Activated CD8-positive, alpha-beta memory T cell treated with anti-CD3 and anti-CD28 coated beads, Interleukin-2, amount 50 U/mL, for 24 hours (primary cell): ENCODE results near the gene KRT33A.
"Not testable (repeated sequence)": the region's sequence is repeated elsewhere in the genome, so short reads cannot be mapped to it uniquely, and the experiment has no call there.

Source experiments
- DNase-seq: peaks from one replicate; pipeline ENCODE4 v3.0.0-alpha.2; 2020; ENCODE audit errors: extremely low read depth

The KRT33A gene

DNA sequence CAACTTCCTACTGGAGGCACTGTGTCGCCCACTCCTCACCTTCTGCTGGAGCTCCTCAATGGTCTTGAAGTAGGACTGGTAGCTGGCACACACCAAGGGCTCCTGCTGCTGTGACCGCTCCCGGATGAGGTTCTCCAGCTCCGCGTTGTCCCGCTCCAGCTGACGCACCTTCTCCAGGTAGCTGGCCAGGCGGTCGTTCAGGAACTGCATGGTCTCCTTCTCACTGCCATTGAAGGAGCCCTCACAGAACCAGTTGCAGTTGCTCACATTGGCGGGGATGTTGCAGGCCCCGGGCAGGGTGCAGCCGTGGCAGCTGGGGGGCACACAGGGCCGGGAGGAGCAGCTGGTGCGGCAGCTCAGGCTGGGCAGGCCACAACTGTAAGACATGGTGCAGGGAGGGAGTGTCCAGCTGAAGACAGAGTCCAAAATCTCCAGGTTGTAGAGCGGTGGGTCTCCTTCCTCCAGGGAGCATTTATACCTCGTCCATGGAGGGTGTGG is at the start of gene KRT33A:
KRT33A (minus strand) TSS at position 448 of the 498 bp plus-strand sequence; CDS start at position 387, 61 bp downstream.
- DNase-seq = not testable (repeated sequence)

DNA sequence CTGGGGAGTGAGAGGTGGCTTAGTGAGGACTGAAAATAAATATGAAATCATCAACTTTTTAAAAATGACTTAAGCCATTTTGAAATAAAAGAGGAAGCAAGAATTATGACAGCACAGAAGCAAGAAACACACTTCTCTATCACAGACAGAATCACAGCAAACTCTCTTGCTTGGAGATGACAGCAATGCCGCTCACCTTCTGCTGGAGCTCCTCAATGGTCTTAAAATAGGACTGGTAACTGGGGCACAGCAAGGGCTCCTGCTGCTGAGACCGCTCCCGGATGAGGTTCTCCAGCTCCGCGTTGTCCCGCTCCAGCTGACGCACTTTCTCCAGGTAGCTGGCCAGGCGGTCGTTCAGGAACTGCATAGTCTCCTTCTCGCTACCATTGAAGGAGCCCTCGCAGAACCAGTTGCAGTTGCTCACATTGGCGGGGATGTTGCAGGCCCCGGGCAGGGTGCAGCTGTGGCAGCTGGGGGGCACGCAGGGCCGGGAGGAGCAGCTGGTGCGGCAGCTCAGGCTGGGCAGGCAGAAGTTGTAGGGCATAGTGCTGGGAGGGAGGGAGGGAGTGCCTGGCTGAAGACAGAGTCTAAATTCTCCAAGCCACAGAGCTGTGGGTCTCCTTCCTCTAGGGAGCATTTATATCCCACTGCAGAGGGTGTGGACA is 46.5 kb upstream of the KRT33A start, which contains the start of gene KRT31:
KRT31 (minus strand) TSS at position 613 of the 665 bp plus-strand sequence; CDS start at position 544, 69 bp downstream.
- DNase-seq = no peak

DNA sequence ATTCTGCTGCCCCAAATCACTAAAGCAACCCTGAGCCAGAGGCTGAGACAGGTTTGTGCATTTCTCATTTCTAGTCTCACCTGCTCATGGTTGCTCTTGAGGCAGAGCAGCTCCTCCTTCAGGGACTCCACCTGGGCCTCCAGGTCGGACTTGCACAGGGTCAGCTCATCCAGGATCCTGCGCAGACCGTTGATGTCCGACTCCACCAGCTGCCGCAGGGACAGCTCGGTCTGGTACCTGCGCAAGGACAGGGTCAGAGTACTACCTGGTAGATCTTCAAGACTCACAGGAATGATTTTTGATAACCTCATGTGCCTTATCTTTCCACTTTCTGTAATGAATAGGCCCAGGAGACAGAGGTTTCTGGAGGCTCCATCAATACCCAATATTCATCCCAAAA is 45.7 kb upstream of the KRT33A start:
- no peak for DNase-seq

DNA sequence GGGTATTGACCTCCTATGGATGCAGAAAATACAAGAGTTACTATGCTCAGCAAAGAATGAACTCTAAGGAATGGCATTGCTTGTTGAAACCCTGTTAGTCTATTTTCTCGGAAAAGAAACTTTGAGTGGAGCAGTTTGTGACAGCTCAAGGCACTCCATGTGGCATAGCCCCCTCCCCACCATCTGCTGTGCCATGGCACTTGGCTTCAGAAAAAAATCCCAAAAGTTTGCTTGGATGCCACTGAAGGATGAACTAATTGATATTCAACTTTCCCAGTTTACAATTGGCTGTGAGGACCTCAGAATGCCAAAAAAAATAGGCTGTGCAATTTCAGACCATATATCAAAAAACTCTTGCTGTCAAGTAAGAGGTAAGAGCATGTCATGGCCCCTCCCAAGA is 45.0 kb upstream of the KRT33A start:
- no peak for DNase-seq

DNA sequence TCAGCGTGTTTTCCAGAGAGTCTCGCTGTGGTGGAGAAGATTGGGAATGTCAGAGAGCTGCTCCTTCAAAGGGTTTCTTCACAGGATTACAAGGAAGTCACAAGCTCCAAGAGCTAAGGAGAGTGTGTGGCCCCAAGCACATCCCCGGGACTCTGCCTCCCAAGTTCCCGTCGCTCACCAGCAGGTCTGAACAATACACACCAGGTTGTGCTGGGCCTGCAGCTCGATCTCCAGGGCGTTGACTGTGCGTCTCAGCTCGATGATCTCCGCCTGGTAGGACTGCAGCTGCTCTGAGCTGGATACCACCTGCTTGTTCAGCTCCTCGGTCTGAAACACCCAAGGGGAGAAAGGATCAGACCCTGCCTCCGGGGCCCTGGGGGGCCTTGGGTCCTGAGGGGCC is 44.4 kb upstream of the KRT33A start:
- DNase-seq = not testable (repeated sequence)

DNA sequence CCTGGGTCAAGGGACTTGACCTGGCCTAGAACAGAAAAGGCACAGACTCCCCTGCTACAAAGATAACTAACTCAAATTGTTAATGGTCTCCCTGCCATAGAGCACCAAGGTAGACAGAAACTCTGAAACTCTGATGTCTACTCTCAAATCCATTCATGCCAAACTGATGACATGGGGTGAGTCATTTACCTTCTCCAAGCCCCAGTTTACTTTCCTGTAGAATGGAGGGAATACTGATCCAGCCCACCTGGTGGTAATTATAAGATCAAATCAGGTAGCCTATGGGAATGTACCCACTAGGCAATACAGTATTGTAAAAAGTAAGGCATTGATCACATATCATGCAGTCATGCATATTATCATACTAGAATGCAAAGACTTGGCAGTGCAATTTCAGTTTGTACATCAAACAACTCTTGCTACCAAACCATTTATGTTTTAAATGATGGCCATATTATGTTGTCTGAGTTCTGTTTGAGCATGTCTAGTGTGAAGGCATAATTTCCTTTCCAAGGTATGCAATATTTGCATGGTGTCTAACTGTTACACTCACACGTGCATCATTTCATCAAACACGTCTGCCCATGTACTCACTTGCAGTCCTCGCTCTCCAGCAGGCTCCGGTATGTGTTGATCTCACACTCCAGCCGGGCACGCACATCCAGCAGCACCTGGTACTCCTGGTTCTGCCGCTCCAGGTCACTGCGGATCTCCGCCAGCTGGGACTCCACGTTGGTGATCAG is 43.8 kb upstream of the KRT33A start:
- DNase-seq = no peak

DNA sequence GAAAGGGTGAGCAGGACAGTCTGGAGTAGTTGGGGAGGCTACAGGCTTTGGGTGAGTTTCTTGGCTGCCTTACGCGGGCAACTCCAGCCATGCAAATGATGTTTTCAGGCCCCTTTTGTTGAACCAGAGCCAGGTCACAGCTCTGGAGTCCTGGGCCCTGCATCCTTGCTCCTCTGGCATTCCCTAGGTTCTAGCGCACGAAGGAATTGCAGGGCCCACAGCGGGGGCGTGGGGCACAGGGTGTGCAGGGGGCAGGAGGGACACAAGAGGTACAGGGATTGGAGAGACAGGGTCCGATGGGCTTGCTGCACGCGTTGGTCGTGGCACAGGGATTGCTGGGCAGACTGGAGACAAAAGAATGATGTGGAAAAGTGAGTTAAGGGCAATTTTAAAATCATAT is 43.2 kb upstream of the KRT33A start:
- no peak for DNase-seq

DNA sequence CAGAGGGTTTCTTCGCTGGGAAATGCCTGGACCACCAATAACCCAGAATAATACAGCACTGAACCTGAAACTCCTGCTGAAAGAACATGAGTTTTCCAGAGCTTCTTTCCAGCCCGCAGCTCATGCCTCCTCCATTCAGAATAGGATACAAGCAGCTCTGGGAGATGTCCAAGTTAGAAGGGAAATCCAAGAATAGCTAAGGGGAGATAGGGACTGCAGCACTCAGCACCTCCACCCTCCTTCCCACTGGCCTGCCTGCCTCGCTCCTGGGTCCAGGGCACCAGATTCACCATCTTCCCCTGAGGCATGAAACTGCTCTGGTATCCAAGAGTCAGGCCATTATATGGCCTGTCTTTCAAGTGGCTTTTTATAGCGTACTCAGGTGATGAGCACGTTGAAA is 42.7 kb upstream of the KRT33A start:
- DNase-seq = no peak

DNA sequence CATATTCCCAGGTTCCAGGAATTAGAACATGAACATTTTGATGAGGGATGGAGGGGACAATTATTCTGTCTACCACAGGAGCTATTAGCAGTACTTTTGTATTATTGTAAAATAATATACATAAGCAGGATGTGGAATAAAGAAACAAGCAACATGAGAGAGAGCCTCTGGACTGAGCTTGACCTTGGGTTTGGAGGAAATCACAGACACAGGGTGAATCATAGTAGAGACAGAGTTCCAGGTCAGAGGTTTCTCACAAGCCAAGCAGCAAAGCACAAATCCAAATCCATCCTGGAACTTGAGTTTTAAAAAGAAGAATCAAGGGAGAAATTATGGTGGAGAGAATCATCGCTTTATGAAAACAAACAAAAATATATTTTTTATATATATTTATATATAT is 41.6 kb upstream of the KRT33A start:
- no peak for DNase-seq

DNA sequence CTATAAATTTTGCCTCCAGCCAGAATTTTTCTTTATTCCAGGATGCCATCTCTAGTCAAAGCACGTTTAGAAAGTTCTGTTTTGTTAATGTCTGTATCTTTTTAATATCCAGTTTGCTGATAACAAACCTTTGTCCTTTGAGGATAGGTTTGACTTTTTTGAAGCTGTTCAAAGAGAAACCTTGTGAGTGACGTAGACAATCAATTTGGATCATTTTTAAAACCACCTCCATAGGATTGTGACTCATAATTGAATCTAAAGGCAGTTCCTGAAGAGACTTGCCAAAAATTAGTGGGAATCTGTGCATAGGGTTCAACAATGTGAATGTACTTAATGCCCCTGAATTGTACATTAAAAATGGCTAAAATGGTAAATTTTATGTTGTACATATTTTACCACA is 40.9 kb upstream of the KRT33A start:
- DNase-seq = no peak

DNA sequence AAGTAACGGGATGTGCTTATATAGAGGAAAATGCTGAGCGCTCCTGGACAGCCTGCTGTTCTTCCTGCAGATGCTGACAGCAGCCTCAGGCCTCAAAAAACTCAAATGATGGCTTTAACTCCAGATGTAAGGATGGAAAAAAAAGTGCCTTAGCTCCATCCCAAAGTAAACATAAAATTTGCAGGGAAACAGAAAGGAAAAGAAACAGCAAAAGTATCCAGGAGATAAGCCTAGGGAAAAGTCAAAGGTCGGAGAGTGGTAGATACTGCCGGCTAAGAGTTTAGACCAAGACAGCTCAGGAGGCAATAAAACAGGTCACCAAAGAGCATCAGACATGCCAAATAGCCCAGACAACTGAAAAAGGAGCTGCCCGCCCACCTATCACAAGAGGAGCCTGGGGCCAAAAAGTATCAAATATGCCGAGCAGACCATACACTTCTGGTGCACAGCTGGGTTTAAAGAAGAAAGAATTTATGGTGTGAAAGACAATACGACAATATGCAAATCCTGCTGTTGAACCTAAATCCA is 39.8 kb upstream of the KRT33A start:
- no peak for DNase-seq

DNA sequence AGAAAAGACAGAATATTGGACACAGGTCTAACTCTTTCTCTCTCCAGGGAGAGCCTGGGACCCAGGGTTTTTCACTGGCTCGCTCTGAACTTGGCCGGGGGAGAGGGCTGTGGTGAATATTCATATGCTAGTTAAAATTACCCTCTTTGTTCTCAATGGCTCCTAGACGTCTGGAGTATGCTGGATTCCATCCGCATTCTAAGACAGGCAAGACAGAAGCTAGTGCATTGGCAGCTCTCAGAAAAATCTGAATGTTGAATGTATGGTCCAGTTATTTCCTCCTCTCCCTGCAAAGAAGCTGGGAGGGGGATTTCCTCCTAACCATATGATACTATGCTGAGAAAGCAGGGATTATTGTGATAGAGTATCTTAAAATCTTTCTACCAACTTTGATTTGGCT is 37.0 kb upstream of the KRT33A start:
- no peak for DNase-seq

DNA sequence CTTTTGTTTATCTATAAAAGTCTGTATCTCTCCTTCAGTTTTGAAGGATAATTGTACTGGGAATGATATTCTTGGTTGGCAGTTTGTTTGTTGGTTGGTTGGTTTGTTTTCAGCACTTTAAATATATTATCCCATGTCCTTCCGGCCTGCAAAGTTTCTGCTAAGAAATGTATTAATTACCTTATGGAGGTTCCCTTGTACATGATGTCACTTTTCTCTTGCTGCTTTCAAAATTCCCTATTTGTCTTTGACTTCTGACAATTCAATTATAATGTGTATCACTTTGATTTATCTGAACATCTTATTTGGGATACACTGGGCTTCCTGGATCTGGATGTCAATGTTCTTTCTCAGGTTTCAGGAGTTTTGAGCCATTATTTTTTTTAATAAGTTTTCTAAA is 35.6 kb upstream of the KRT33A start:
- DNase-seq = no peak

DNA sequence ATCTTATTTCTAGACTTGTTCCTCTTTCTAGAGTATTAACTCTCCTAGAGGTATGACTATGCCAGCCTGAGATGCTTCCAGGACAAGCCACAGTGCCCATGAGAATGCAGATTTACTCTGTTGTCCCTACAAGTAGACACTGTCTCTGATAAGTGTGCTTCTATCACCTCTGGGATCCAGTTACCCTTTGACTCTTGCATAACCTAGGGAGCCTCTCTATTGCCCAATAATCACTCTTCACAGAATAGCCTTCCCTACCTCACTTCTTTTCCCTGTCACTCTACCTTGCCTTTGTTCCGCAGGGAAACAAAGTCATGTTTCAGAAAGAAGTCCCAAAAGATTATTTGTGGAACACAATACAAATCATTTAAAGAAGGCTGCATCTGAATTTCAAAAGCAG is 33.1 kb upstream of the KRT33A start:
- no peak for DNase-seq

DNA sequence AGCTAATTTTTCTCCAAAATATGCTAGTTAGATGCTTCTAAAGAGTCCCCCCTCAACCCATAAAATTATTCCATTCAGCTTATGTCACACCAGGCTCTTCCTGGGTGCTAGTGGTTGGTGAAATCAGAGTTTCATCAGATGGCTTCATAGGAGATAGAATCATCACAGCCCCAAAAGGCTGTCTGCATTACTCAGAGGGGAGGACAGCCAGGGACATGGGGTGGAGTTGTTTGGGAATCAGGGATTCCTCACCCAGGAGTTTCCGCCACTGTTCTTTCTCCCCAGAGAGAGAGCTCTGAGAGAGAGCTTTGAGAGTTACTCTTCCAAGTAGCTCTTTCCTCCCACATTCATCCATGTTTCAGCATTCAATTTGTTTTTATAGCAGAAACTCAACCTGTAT is 31.8 kb upstream of the KRT33A start:
- no peak for DNase-seq

DNA sequence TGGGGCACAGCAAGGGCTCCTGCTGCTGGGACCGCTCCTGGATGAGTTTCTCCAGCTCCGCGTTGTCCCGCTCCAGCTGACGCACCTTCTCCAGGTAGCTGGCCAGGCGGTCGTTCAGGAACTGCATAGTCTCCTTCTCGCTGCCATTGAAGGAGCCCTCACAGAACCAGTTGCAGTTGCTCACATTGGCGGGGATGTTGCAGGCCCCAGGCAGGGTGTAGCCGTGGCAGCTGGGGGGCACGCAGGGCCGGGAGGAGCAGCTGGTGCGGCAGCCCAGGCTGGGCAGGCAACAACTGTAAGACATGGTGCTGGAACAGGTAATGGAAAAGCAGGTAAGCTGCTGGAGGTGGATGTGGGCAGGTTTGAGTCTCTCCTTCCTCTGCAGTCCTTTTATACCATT is 31.3 kb upstream of the KRT33A start, which contains the start of gene KRT34:
KRT34 (minus strand) TSS at position 364 of the 400 bp plus-strand sequence; CDS start at position 304, 60 bp downstream.
- DNase-seq = not testable (repeated sequence)

DNA sequence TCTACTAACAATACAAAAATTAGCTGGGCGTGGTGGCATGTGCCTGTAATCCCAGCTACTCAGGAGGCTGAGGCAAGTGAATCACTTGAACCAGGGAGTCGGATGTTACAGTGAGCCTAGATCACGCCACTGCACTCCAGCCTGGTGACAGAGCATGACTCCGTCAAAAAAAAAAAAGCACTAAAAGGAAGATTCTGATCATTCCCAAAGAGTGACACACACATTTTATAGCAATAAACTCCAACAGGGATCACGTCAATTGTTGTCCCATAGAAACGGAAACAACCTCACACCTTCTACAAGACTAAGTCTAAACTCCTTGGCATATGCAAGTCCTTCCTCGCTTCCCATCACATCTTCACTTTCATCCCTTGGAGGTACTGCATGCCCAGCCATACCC is 29.5 kb upstream of the KRT33A start:
- not testable (repeated sequence) for DNase-seq

DNA sequence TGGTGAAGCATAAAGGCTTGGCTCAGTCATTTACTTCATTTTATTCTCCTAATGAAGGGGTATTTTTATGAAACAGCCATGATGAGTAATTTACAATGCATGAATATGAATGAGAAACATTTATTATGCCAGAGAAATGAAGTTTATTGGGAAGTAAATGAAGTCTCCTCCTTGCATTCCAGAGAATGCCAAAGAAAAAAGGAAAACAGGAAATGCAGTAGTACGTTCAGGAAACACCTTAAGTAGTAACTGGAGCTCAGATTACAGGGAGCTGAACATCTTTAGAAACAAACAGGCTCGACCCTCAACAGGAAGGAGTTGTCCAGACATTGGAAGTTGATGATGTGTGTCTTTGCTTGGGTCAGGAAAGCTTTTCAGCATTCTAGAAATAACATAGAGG is 26.9 kb upstream of the KRT33A start:
- no peak for DNase-seq

DNA sequence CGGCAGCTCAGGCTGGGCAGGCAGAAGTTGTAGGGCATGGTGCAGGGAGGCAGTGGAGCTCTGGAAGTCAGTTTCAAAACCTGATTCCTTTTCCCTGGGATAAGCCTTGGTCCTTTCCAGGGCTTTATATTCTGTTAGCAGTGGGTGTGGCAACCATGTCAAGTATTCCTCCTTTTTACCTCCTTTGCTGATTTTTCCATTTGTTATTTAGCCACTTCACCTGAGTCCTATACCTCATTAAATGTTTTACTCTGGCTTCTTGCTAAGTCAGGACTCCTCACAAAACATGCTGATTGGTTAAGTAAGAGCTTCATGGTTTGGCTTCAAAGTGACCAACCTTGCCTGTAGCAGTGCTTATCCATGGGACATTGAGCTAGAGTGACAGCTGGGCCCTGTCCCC is 19.1 kb upstream of the KRT33A start, which contains the start of gene KRT33B:
KRT33B (minus strand) TSS at position 101 of the 400 bp plus-strand sequence; CDS start at position 38, 63 bp downstream.
- DNase-seq = no peak

DNA sequence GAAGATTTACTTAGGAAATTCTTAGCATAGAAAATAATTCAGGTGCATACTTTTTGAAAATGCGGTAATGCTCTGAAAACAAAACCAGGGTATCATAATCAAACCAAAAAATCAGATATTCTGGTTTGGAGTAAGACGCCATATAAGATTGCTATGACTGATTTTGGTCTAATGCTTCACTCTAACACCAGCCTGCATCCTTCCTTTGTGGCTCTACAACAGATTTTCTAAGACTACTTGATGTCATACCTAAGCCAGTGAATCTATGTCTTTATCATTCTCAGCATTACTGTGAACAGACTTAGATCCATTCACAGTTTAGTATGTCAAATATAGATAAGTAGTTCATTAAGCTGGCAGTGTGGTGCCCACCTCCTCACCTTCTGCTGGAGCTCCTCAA is 18.4 kb upstream of the KRT33A start:
- DNase-seq = no peak

DNA sequence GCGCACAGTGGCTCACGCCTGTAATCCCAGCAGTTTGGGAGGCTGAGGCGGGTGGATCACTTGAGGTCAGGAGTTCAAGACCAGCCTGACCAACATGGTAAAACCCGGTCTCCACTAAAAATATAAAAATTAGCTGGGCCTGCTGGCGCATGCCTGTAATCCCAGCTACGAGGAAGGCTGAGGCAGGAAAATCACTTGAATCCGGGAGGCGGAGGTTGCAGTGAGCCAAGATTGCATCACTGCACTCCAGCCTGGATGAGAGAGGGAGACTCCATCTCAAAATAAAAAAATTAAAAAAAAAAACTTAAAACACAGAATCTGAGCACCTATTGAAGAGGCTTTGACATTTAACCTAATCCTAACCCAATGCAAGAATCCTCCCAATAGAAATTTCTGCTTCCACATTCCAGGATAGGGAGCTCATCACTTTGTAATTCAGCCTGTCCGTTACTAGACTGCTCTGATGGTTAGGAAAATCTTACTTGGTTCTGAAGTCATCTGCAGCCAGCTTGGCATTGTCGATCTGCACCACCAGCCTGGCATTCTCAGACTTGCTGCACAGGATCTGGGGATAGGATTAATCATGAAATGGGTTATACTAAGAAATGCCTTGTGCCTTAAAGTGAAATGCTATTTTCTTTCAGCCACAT is 16.9 kb upstream of the KRT33A start:
- no peak for DNase-seq

DNA sequence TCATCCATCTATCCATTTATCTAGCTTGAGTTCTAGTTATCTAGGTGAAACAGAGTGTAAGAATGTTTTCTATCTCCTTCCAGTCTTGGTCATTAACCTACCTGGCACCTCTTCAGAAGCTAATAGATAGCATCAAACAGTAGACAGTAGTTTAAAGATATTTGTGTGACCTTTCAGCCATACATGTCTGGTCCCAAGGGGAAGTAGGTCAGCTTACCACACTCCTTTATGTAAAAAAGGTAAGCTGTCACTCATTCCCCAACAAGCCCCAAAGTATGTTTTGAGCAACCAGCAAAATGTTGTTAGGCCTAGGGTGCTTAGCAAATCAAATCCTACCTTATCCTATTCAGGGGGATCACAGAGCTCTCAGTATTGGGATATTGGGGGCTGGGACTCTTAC is 15.4 kb upstream of the KRT33A start:
- DNase-seq = no peak
